IMR-90 (cell line): ENCODE measurements around the gene ANK3. TPM values are rescaled to one million over a fixed set of nuclear protein-coding genes. Genes with fewer than 3 reads are reported as not detected.

Experiments used
- ATAC-seq: fragments of 200-7000 bp; cut with Tn5 transposase; 2 replicates; pipeline ENCODE4 v1.9.1; 2020; ENCODE audit warnings: low read depth, mild to moderate bottlenecking, moderate library complexity
- BruUV-seq: library from RNA; stranded (reverse); fragments of 400-500 nt; replicated peaks from 2 replicates; lab custom pipeline; 2021; lab: Mats Ljungman, UMichigan
- CTCF ChIA-PET: fragments of 300-600 bp; formaldehyde crosslinking; extraction: SDS; loops from one replicate; lab custom pipeline; 2021; ENCODE audit warnings: antibody characterized with exemption; lab: Yijun Ruan, JAX
- POLR2A ChIA-PET: fragments of 300-600 bp; sonication (Branson Sonifier 250); formaldehyde crosslinking; loops from one replicate; lab custom pipeline; 2022; ENCODE audit warnings: antibody characterized with exemption; ENCODE audit not compliant: unreplicated experiment; lab: Charles Lee
- DNase-seq: peaks from one replicate; pipeline ENCODE4 v3.0.0; 2013
- H2AFZ ChIP-seq: replicated peaks from 2 replicates; pipeline ENCODE3; 2013; ENCODE audit warnings: low read length, mild to moderate bottlenecking; ENCODE audit not compliant: poor library complexity
- H2AK5ac ChIP-seq: 2 replicates; pipeline ENCODE4 v1.6.1; 2013; ENCODE audit warnings: low read depth, low read length, inconsistent platforms
- H2AK9ac ChIP-seq: replicated peaks from 2 replicates; pipeline ENCODE3; 2013; ENCODE audit warnings: mild to moderate bottlenecking, low read depth, low read length, moderate library complexity; ENCODE audit not compliant: poor library complexity
- H2BK120ac ChIP-seq: 2 replicates; pipeline ENCODE4 v1.6.1; 2013; ENCODE audit warnings: low read depth, low read length, inconsistent platforms
- H2BK15ac ChIP-seq: 3 replicates; pipeline ENCODE4 v1.6.1; 2013; ENCODE audit warnings: low read depth, low read length, inconsistent platforms
- H2BK20ac ChIP-seq: 2 replicates; pipeline ENCODE4 v1.6.1; 2013; ENCODE audit warnings: low read depth, mild to moderate bottlenecking, inconsistent platforms, low read length, moderate library complexity
- H2BK5ac ChIP-seq: 2 replicates; pipeline ENCODE4 v1.6.1; 2013; ENCODE audit warnings: mild to moderate bottlenecking, low read depth, low read length, inconsistent platforms; ENCODE audit not compliant: poor library complexity, severe bottlenecking
- H3K14ac ChIP-seq: replicated peaks from 2 replicates; pipeline ENCODE4 v1.6.1; 2013; ENCODE audit warnings: low read depth, low read length, inconsistent platforms
- H3K18ac ChIP-seq: 2 replicates; pipeline ENCODE4 v1.6.1; 2013; ENCODE audit warnings: low read depth, low read length, control low read depth
- H3K23ac ChIP-seq: 2 replicates; pipeline ENCODE4 v1.6.1; 2013; ENCODE audit warnings: low read depth, low read length, inconsistent platforms
- H3K27ac ChIP-seq: 2 replicates; pipeline ENCODE4 v1.5.1; 2013; ENCODE audit warnings: mild to moderate bottlenecking, control low read depth, low read length; ENCODE audit not compliant: insufficient read depth
- H3K27me3 ChIP-seq: 2 replicates; pipeline ENCODE4 v1.6.1; 2013; ENCODE audit warnings: low read length; ENCODE audit not compliant: control insufficient read depth, insufficient read depth
- H3K36me3 ChIP-seq: 2 replicates; pipeline ENCODE4 v1.6.1; 2013; ENCODE audit warnings: low read length, mixed read lengths; ENCODE audit not compliant: control insufficient read depth, insufficient read depth
- H3K4ac ChIP-seq: 2 replicates; pipeline ENCODE4 v1.6.1; 2013; ENCODE audit warnings: low read depth, low read length, inconsistent platforms
- H3K4me1 ChIP-seq: 2 replicates; pipeline ENCODE4 v1.6.1; 2013; ENCODE audit warnings: low read length, mixed read lengths; ENCODE audit not compliant: control insufficient read depth, insufficient read depth
- H3K4me2 ChIP-seq: 2 replicates; pipeline ENCODE4 v1.6.1; 2013; ENCODE audit warnings: low read depth, mild to moderate bottlenecking, control low read depth, low read length, moderate library complexity
- H3K4me3 ChIP-seq: 2 replicates; pipeline ENCODE4 v1.5.1; 2013; ENCODE audit warnings: low read depth, mild to moderate bottlenecking, control low read depth, low read length, moderate library complexity; ENCODE audit not compliant: insufficient read depth
- H3K56ac ChIP-seq: 2 replicates; pipeline ENCODE4 v1.6.1; 2013; ENCODE audit warnings: low read length, inconsistent platforms; ENCODE audit not compliant: insufficient read depth; ENCODE audit errors: extremely low read depth
- H3K79me1 ChIP-seq, 2 experiments: 2 replicates each; pipeline ENCODE4 v1.6.1; 2013; ENCODE audit warnings: low read length in 2 of 2, inconsistent platforms in 1 of 2, low read depth in 1 of 2
- H3K9ac ChIP-seq: 2 replicates; pipeline ENCODE4 v1.6.1; 2013; ENCODE audit warnings: low read depth, low read length, control low read depth
- H3K9me1 ChIP-seq: 2 replicates; pipeline ENCODE4 v1.6.1; 2013; ENCODE audit warnings: low read length, inconsistent platforms; ENCODE audit not compliant: insufficient read depth
- H3K9me3 ChIP-seq: 2 replicates; pipeline ENCODE4 v1.6.1; 2013; ENCODE audit warnings: low read length; ENCODE audit not compliant: control insufficient read depth, insufficient read depth
- H4K20me1 ChIP-seq: 2 replicates; pipeline ENCODE4 v1.6.1; 2013; ENCODE audit warnings: low read length, inconsistent platforms; ENCODE audit not compliant: insufficient read depth
- H4K5ac ChIP-seq: 2 replicates; pipeline ENCODE4 v1.6.1; 2013; ENCODE audit warnings: mild to moderate bottlenecking, low read depth, low read length, control low read depth
- H4K8ac ChIP-seq, 2 experiments: 2 replicates each; pipeline ENCODE4 v1.6.1; 2013; ENCODE audit warnings: low read depth in 2 of 2, low read length in 2 of 2, control low read depth in 1 of 2, inconsistent platforms in 1 of 2
- H4K91ac ChIP-seq: 2 replicates; pipeline ENCODE4 v1.6.1; 2013; ENCODE audit warnings: low read depth, low read length, inconsistent platforms; ENCODE audit not compliant: insufficient read depth
- BHLHE40 ChIP-seq: fragments of 150-350 bp; IDR thresholded peaks from 2 replicates; pipeline ENCODE4 v1.6.1; 2016; ENCODE audit warnings: mild to moderate bottlenecking, low read depth, low read length
- CEBPB ChIP-seq: IDR thresholded peaks from 2 replicates; pipeline ENCODE4 v1.6.1; 2012; ENCODE audit warnings: low read depth, low read length, improper control_type of control experiment
- CHD1 ChIP-seq: IDR thresholded peaks from 2 replicates; pipeline ENCODE4 v1.6.1; 2012; ENCODE audit warnings: low read depth, low read length, improper control_type of control experiment
- FOS ChIP-seq: fragments of 150-350 bp; IDR thresholded peaks from 2 replicates; pipeline ENCODE4 v1.6.1; 2016; ENCODE audit warnings: low read depth, low read length
- MAFK ChIP-seq: IDR thresholded peaks from 2 replicates; pipeline ENCODE4 v1.6.1; 2012; ENCODE audit warnings: low read depth, low read length, improper control_type of control experiment
- MAZ ChIP-seq: IDR thresholded peaks from 2 replicates; pipeline ENCODE4 v1.6.1; 2012; ENCODE audit warnings: low read depth, mild to moderate bottlenecking, low read length, improper control_type of control experiment, moderate library complexity, borderline replicate concordance
- MXI1 ChIP-seq: IDR thresholded peaks from 2 replicates; pipeline ENCODE4 v1.6.1; 2012; ENCODE audit warnings: low read depth, mild to moderate bottlenecking, low read length, moderate library complexity, borderline replicate concordance
- NFE2L2 ChIP-seq: fragments of 150-350 bp; IDR thresholded peaks from 2 replicates; pipeline ENCODE4 v1.6.1; 2016; ENCODE audit warnings: low read depth, mild to moderate bottlenecking, low read length
- POLR2A ChIP-seq: IDR thresholded peaks from 2 replicates; pipeline ENCODE4 v1.6.1; 2012; ENCODE audit warnings: mild to moderate bottlenecking, low read depth, low read length
- RAD21 ChIP-seq: IDR thresholded peaks from 2 replicates; pipeline ENCODE4 v1.6.1; 2012; ENCODE audit warnings: low read length, improper control_type of control experiment
- RCOR1 ChIP-seq: IDR thresholded peaks from 2 replicates; pipeline ENCODE4 v1.6.1; 2012; ENCODE audit warnings: mild to moderate bottlenecking, low read length, improper control_type of control experiment; ENCODE audit not compliant: insufficient replicate concordance
- RFX5 ChIP-seq: IDR thresholded peaks from 2 replicates; pipeline ENCODE4 v1.8.0; 2012; ENCODE audit warnings: low read depth, mild to moderate bottlenecking, low read length, moderate library complexity
- SMC3 ChIP-seq: fragments of 150-350 bp; IDR thresholded peaks from 2 replicates; pipeline ENCODE4 v1.6.1; 2016; ENCODE audit warnings: low read depth, mild to moderate bottlenecking, antibody characterized with exemption, low read length, moderate library complexity
- WGBS, 2 experiments: methylation state at CpG; one replicate each; pipeline versions ENCODE4 v1.1.5 to v1.1.7; 2013; ENCODE audit warnings: missing lambda C conversion rate in 2 of 2; ENCODE audit not compliant: insufficient read length in 1 of 2; ENCODE audit errors: extremely low coverage in 2 of 2; 5-methylcytosine and 5-hydroxymethylcytosine counted together
- dilution Hi-C: fragments of 300-500 bp; cut with HindIII; formaldehyde crosslinking; loops from one replicate; pipeline ENCODE4 v1.14.3; 2018; ENCODE audit warnings: low sequenced_read_pairs; ENCODE audit not compliant: unreplicated experiment
- in situ Hi-C: fragments of 300-500 bp; cut with MboI; formaldehyde crosslinking; loops from 3 replicates; pipeline ENCODE4 v1.14.3; 2019; ENCODE audit warnings: low sequenced_read_pairs, inconsistent platforms, mixed read lengths
- intact Hi-C: fragments of 100-400 bp; cut with micrococcal nuclease; formaldehyde crosslinking; loops from 2 replicates; pipeline ENCODE4 v1.10.0; 2022
- polyA plus RNA-seq, 3 experiments: library from polyadenylated mRNA; depleted of rRNA; stranded (reverse); fragments of >200 nt; gene quantifications; 2 replicates each; pipeline ENCODE4 v1.2.3, GENCODE V29; 2012; ENCODE audit warnings: low replicate concordance in 1 of 3
- total RNA-seq: library from RNA; depleted of rRNA; stranded (reverse); fragments of >200 nt; gene quantifications from 2 replicates; pipeline ENCODE4 v1.2.3, GENCODE V29; 2012
- TF ChIP-seq, protein P1 (sequence below): fragments of 150-350 bp; IDR thresholded peaks from 2 replicates; pipeline ENCODE4 v1.6.1; 2017; ENCODE audit warnings: mild to moderate bottlenecking, antibody characterized with exemption, low read length, low read depth
- TF ChIP-seq, protein P2 (sequence below): fragments of 150-350 bp; IDR thresholded peaks from 2 replicates; pipeline ENCODE4 v1.6.1; 2016; ENCODE audit warnings: low read depth, mild to moderate bottlenecking, low read length, moderate library complexity, borderline replicate concordance
- TF ChIP-seq, protein P3 (sequence below): conservative IDR thresholded peaks from 2 replicates; pipeline ENCODE4 v1.5.1; 2012; ENCODE audit warnings: mild to moderate bottlenecking, low read depth, low read length, improper control_type of control experiment

Gene ANK3
- total and polyA plus RNA-seq, 2 of the 4 experiments (the other 2 are of a cell fraction) = 0.63 to 1.8 TPM

DNA sequence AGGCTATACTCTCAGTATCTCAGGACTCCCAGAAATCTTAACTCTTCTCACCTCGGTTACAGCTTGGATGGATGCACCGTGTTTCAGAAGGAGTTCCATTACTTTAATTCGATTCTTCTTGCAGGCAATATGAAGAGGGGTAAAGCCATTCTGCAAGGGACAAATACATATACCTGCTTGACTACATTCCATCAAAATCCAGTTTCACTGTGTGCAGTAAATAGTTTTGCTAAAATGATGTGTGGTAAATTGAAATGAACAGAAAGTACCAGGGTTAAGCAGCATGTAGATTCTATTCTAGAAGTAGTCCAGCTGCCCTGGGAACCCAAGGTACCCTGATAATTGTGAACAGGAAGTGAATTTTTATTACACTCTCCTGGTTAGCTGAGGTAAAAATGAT, 183.9 kb downstream of the ANK3 start:
- CTCF ChIA-PET = no interaction called here
- no TSS peak for BruUV-seq

More for the DNA sequence above, 183.9 kb downstream of the ANK3 start:
- no peak overlapping the region for H3K56ac ChIP-seq
- no CpG with 5 or more reads among the region's 3 CpGs for WGBS, 2 experiments
- in situ Hi-C loops (loop anchor here (5.0 to 25.0 kb wide), 2 partner anchors 108 to 568 kb away; no protein-coding TSS in a partner anchor), dilution Hi-C loops (no loop called here), intact Hi-C loops (loop anchor here (5.0 to 10.0 kb wide), 3 partner anchors 298 to 971 kb away; partner anchors contain the start of gene CCDC6)
- H4K5ac ChIP-seq = no peak overlapping the region
- H4K8ac ChIP-seq = no peak overlapping the region
- H3K9ac ChIP-seq = no peak overlapping the region
- no peak overlapping the region for H3K4ac ChIP-seq
- no peaks in the 10 kb centered on the region for H3K79me1 ChIP-seq
- no peak overlapping the region for H2BK20ac ChIP-seq
- H3K18ac ChIP-seq = no peak overlapping the region
- H3K14ac ChIP-seq = no peak overlapping the region
- H3K9me1 ChIP-seq = no peaks in the 10 kb centered on the region
- no peak overlapping the region for H3K4me3 ChIP-seq
- H2AK5ac ChIP-seq = no peak overlapping the region
- H2BK120ac ChIP-seq = no peak overlapping the region
- H3K4me2 ChIP-seq = no peak overlapping the region
- H3K23ac ChIP-seq = no peak overlapping the region
- H3K4me1 ChIP-seq = no peaks in the 10 kb centered on the region
- no peaks in the 10 kb centered on the region for H3K36me3 ChIP-seq
- H3K9me3 ChIP-seq = no peaks in the 10 kb centered on the region
- H2BK5ac ChIP-seq = no peak overlapping the region
- ATAC-seq (no peak), DNase-seq (no peak)
- H3K27me3 ChIP-seq = peaks cover 10% of the 10 kb centered on the region; the same call in 1 of the 2 replicates
- no peaks in the 10 kb centered on the region for H4K20me1 ChIP-seq
- no peak overlapping the region for H3K27ac ChIP-seq
- TF ChIP-seq CEBPB = no peak
- TF ChIP-seq, protein P1, sequence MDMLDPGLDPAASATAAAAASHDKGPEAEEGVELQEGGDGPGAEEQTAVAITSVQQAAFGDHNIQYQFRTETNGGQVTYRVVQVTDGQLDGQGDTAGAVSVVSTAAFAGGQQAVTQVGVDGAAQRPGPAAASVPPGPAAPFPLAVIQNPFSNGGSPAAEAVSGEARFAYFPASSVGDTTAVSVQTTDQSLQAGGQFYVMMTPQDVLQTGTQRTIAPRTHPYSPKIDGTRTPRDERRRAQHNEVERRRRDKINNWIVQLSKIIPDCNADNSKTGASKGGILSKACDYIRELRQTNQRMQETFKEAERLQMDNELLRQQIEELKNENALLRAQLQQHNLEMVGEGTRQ = no peak
- no peak for TF ChIP-seq RAD21
- TF ChIP-seq, protein P2, sequence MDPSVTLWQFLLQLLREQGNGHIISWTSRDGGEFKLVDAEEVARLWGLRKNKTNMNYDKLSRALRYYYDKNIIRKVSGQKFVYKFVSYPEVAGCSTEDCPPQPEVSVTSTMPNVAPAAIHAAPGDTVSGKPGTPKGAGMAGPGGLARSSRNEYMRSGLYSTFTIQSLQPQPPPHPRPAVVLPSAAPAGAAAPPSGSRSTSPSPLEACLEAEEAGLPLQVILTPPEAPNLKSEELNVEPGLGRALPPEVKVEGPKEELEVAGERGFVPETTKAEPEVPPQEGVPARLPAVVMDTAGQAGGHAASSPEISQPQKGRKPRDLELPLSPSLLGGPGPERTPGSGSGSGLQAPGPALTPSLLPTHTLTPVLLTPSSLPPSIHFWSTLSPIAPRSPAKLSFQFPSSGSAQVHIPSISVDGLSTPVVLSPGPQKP = no peak
- TF ChIP-seq FOS = no peak
- no peak for TF ChIP-seq POLR2A
- TF ChIP-seq SMC3 = no peak
- no peak for TF ChIP-seq CHD1
- TF ChIP-seq BHLHE40 = no peak
- TF ChIP-seq, protein P3, sequence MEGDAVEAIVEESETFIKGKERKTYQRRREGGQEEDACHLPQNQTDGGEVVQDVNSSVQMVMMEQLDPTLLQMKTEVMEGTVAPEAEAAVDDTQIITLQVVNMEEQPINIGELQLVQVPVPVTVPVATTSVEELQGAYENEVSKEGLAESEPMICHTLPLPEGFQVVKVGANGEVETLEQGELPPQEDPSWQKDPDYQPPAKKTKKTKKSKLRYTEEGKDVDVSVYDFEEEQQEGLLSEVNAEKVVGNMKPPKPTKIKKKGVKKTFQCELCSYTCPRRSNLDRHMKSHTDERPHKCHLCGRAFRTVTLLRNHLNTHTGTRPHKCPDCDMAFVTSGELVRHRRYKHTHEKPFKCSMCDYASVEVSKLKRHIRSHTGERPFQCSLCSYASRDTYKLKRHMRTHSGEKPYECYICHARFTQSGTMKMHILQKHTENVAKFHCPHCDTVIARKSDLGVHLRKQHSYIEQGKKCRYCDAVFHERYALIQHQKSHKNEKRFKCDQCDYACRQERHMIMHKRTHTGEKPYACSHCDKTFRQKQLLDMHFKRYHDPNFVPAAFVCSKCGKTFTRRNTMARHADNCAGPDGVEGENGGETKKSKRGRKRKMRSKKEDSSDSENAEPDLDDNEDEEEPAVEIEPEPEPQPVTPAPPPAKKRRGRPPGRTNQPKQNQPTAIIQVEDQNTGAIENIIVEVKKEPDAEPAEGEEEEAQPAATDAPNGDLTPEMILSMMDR = no peak
- TF ChIP-seq MAZ = no peak
- no peak for TF ChIP-seq MAFK
- no peak for TF ChIP-seq NFE2L2
- TF ChIP-seq RFX5 = no peak
- TF ChIP-seq RCOR1 = no peak
- TF ChIP-seq MXI1 = no peak
- H2BK15ac ChIP-seq = no peak overlapping the region
- H2AFZ ChIP-seq = no peak overlapping the region
- POLR2A ChIA-PET = no interaction called here
- H2AK9ac ChIP-seq = no peak overlapping the region
- no peak overlapping the region for H4K91ac ChIP-seq
